Gastroesophageal sphincter (tissue), 4 donors: ENCODE data around the gene B4GALNT3. TPM values are rescaled to one million over a fixed set of nuclear protein-coding genes. Genes with fewer than 3 reads are reported as not detected.

Experiments used
- ATAC-seq: fragments of 150-250 bp; one replicate; pipeline ENCODE4 v1.9.1; 2016; ENCODE audit warnings: mild to moderate bottlenecking, moderate library complexity
- H3K27ac ChIP-seq, 4 donors: fragments of 200-600 bp; sonication (generic) in 3 of 4; 1 replicate in 3 of 4; 2 replicates in 1 of 4; pipeline ENCODE4 v1.5.1; 2016 to 2019
- H3K27me3 ChIP-seq: fragments of 200-600 bp; sonication (generic); one replicate; pipeline ENCODE4 v1.5.1; 2019
- H3K36me3 ChIP-seq, 2 donors: fragments of 200-600 bp; sonication (generic); one replicate each; pipeline ENCODE4 v1.5.1; 2019; ENCODE audit warnings: control low read depth in 1 of 2
- H3K4me1 ChIP-seq, 3 donors: fragments of 200-600 bp; sonication (generic); 1 replicate in 2 of 3; 2 replicates in 1 of 3; pipeline ENCODE4 v1.5.1; 2016 to 2019; ENCODE audit warnings: control low read depth in 2 of 3
- H3K4me3 ChIP-seq, 2 donors: fragments of 200-600 bp; sonication (generic); one replicate each; pipeline ENCODE4 v1.5.1; 2019; ENCODE audit warnings: mild to moderate bottlenecking in 1 of 2, moderate library complexity in 1 of 2
- H3K9me3 ChIP-seq, 3 donors: fragments of 200-600 bp; sonication (generic); one replicate each; pipeline ENCODE4 v1.5.1; 2017 to 2019; ENCODE audit warnings: control low read depth in 2 of 3
- EP300 ChIP-seq: sonication (generic); formaldehyde crosslinking; IDR thresholded peaks from one replicate; pipeline ENCODE4 v1.6.1; 2017; ENCODE audit warnings: antibody characterized with exemption, mild to moderate bottlenecking
- POLR2A ChIP-seq, 2 donors: fragments of 450-650 bp; IDR thresholded peaks; one replicate each; pipeline ENCODE4 v1.6.1; 2017; ENCODE audit warnings: antibody characterized with exemption in 2 of 2, mild to moderate bottlenecking in 2 of 2, moderate library complexity in 1 of 2
- POLR2AphosphoS5 ChIP-seq: sonication (generic); formaldehyde crosslinking; IDR thresholded peaks from one replicate; pipeline ENCODE4 v1.6.1; 2017; ENCODE audit warnings: antibody characterized with exemption
- WGBS, 2 donors: methylation state at CpG; one replicate each; pipeline ENCODE4 v1.1.5; 2018; ENCODE audit warnings: low coverage in 1 of 2; 5-methylcytosine and 5-hydroxymethylcytosine counted together
- total RNA-seq, 4 donors: library from RNA; depleted of rRNA; stranded (reverse); fragments of >200 nt; gene quantifications; one replicate each; pipeline ENCODE4 v1.1.0, GENCODE V29; 2016
- TF ChIP-seq, protein P1 (sequence below), 4 experiments: fragments of 200-600 bp in 2 of 4; fragments of 450-650 bp in 2 of 4; sonication (generic) in 1 of 4; IDR thresholded peaks; one replicate each; pipeline ENCODE4 v1.5.1; 2017 to 2019; ENCODE audit warnings: antibody characterized with exemption in 4 of 4, mild to moderate bottlenecking in 2 of 4, moderate library complexity in 2 of 4

Gene B4GALNT3
- total RNA-seq, 4 donors from 2014 or later: 0.54 to 1.6 (median 1.4) TPM; not detected in 1

DNA sequence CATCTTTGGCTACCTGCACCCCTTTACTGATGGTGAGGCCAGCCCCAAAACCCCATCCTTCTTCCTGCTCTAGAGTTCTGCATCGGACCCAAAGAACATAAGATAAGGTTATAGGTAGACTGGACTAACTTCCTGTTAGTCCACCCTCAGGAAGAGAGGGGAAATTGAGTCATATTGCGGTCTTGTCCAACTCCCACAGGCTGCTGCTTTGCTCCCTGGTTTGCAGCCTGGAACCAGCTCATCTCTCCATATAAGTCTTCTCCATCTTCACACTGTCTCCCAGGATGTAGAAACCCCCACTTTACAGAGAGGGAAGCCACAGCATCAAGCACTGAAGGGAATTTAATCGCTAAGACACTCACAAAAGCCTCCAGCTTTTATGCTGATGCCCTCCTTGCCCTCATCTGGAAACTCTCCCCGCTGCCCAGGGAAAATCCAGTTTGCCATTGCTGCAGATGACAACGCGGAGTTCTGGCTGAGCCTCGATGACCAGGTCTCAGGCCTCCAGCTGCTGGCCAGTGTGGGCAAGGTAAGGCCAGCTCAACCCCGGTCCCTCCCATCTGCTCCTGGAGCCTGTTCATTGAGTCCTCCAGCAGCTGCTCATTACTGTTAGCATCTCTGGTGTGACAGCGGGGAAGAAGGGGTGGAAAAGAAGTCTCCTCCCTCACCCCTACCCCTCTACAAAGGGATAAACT lies 85.3 kb downstream of the B4GALNT3 start:
- Histone ChIP-seq H3K27me3 (peaks cover 45% of the 10 kb centered on the region), H3K4me1 (peaks cover 0 to 8% (median 0%) of the 10 kb centered on the region in 3 donors), H3K27ac (no peak overlapping the region), H3K4me3 (no peak overlapping the region), H3K9me3 (no peaks in the 10 kb centered on the region), H3K36me3 (no peaks in the 10 kb centered on the region)
- WGBS, 2 donors: 83 to 87% methylated on average over 1 to 2 of the region's 9 CpGs
- TF ChIP-seq, protein P1, sequence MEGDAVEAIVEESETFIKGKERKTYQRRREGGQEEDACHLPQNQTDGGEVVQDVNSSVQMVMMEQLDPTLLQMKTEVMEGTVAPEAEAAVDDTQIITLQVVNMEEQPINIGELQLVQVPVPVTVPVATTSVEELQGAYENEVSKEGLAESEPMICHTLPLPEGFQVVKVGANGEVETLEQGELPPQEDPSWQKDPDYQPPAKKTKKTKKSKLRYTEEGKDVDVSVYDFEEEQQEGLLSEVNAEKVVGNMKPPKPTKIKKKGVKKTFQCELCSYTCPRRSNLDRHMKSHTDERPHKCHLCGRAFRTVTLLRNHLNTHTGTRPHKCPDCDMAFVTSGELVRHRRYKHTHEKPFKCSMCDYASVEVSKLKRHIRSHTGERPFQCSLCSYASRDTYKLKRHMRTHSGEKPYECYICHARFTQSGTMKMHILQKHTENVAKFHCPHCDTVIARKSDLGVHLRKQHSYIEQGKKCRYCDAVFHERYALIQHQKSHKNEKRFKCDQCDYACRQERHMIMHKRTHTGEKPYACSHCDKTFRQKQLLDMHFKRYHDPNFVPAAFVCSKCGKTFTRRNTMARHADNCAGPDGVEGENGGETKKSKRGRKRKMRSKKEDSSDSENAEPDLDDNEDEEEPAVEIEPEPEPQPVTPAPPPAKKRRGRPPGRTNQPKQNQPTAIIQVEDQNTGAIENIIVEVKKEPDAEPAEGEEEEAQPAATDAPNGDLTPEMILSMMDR (IDR thresholded peaks at IDR 0.05): no peak
- TF ChIP-seq EP300 (no peak), POLR2AphosphoS5 (no peak), POLR2A (IDR thresholded peaks at IDR 0.05) (no peak)
- ATAC-seq: no peak

DNA sequence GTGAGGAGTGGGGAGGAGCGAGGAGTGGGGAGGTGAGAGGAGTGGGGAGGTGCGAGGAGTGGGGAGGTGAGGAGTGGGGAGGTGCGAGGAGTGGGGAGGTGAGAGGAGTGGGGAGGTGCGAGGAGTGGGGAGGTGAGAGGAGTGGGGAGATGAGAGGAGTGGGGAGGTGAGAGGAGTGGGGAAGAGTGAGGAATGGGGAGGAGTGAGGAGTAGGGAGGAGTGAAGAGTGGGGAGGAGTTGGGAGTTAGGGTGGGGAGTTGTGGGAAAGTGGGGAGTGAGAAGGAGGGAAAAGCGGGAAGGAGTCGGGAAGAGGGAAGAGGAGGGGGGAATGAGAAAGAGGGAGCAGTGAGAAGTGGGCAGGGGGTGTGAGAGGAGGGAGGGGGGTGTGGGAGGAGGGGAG lies 86.1 kb downstream of the B4GALNT3 start:
- peaks cover 45% of the 10 kb centered on the region for H3K27me3 ChIP-seq
- H3K4me1 ChIP-seq: peaks cover 0 to 8% (median 0%) of the 10 kb centered on the region in 3 donors
- H3K27ac ChIP-seq: no peak overlapping the region
- H3K9me3 ChIP-seq: no peaks in the 10 kb centered on the region
- H3K4me3 ChIP-seq: no peak overlapping the region
- ATAC-seq: no peak
- no peaks in the 10 kb centered on the region for H3K36me3 ChIP-seq
- WGBS, 2 donors: 49% methylated on average over 2 of the region's 6 CpGs; no CpG with 5 or more reads in 1 of the 2 donors
- TF ChIP-seq POLR2A (IDR thresholded peaks at IDR 0.05) (no peak), POLR2AphosphoS5 (no peak), EP300 (no peak)
- TF ChIP-seq, protein P1 (IDR thresholded peaks at IDR 0.05): no peak

DNA sequence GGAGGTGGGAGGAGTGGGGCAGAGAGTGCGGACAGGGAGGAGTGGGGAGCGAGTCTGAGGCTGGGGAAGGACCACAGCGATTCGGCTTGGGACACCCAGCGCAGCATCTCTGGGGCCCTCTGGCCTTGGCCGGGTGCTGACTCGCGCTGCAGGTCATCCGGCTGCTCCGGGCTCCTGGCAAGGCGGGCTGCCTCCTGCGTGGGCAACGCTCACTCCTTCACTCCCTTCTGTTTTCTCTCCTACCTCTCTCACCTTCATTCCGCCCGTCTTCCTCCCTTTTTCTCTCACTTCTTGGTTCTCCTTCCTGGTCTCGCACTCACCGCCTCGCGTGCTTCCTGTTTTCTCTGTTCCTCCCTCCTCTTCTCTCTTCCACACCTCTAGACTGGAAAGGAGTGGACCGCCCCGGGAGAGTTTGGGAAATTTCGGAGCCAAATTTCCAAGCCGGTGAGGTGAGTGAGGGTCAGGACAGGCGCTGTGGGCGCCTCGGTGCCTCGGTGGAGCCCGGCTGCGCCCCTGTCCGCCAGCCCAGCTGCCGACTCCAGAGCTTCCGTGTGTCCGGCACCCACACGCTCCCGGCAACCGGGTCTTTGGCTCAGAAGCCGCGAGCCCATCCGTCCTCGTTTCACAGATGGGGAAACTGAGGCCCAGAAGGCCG lies 86.7 kb downstream of the B4GALNT3 start:
- Histone ChIP-seq H3K27ac (no peak overlapping the region), H3K9me3 (no peaks in the 10 kb centered on the region), H3K4me3 (no peak overlapping the region), H3K4me1 (peaks cover 0 to 8% (median 0%) of the 10 kb centered on the region in 3 donors), H3K27me3 (peaks cover 45% of the 10 kb centered on the region), H3K36me3 (no peaks in the 10 kb centered on the region)
- TF ChIP-seq EP300 (no peak), POLR2AphosphoS5 (no peak), POLR2A (IDR thresholded peaks at IDR 0.05) (no peak)
- ATAC-seq: no peak
- 74 to 76% methylated on average over 9 to 20 of the region's 41 CpGs for WGBS, 2 donors

DNA sequence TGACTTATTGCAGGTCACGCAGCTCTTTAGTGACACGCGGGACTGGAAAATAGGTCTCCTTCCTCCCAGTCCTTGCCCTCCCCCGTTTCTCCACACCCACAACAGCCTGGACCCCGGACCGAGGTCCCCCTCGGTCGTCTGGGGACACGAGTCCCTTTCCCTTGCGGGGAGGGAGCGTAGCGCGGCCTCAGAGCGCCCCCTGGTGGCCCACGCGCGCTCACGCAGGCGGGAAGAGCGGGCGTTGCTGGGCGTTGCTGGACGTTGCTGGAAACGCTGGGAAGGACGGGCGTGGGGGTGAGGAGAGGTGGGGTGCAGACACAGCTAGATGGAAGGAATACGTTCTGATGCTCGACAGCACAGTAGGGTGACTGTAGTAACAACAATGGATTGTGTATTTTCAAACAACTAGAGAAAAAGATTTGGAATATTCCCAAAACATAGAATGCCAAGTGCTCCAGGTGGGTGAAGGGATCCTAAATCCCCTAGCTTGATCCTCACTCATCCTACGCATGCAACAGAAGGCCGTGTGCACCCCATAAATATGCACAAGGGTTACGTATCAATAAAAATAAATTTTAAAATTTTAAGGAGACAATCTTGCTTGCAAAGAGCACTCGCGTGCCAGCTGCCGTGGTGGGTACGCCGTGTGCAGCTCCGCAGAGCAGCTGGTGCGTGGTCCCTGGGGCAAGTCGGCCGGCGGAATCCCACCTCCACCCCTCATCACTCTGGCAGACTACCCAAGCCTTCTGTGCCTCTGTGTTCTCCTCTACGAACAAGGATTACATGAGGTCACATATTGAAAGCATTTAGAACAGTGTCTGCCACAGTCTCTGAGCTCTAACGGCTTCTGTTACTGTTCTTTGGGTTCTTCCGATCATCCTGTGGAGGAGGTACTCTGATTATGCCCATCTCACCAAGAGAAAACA lies 87.4 kb downstream of the B4GALNT3 start:
- Histone ChIP-seq H3K27ac (no peak overlapping the region), H3K27me3 (peaks cover 45% of the 10 kb centered on the region), H3K4me3 (no peak overlapping the region), H3K9me3 (no peaks in the 10 kb centered on the region), H3K4me1 (peaks cover 0 to 9% (median 0%) of the 10 kb centered on the region in 3 donors), H3K36me3 (no peaks in the 10 kb centered on the region)
- WGBS, 2 donors: 21 to 58% methylated on average over 7 to 14 of the region's 44 CpGs
- ATAC-seq: peak; percentile 57
- TF ChIP-seq EP300: no peak
- TF ChIP-seq POLR2AphosphoS5: no peak
- TF ChIP-seq POLR2A (IDR thresholded peaks at IDR 0.05): no peak
- TF ChIP-seq, protein P1 (IDR thresholded peaks at IDR 0.05): peak in 3 of 4 experiments; percentile 96 to 99 (median 98)
